Breast epithelium (tissue), 3 donors: ENCODE measurements around the gene C9orf152.

Experiments
- CTCF ChIP-seq, 3 donors: fragments of 450-650 bp; IDR thresholded peaks; one replicate each; pipeline ENCODE4 v1.5.1; 2016 to 2017; ENCODE audit warnings: antibody characterized with exemption in 3 of 3, mild to moderate bottlenecking in 3 of 3, moderate library complexity in 3 of 3
- POLR2A ChIP-seq: fragments of 450-650 bp; IDR thresholded peaks from one replicate; pipeline ENCODE4 v1.6.1; 2016; ENCODE audit warnings: antibody characterized with exemption, mild to moderate bottlenecking, moderate library complexity

- TF ChIP-seq CTCF (IDR thresholded peaks at IDR 0.05) (no peak), POLR2A (no peak)
Measured at GRCh38 chr9:110160123-110160522, 47.8 kb downstream of the C9orf152 start.
